RWPE1 (cell line): ENCODE measurements around the gene STIP1.
A peak's percentile ranks its signal among the peaks of the same experiment; 100 is the strongest.

ENCODE experiments used
- CTCF ChIA-PET: fragments of 350-600 bp; sonication (Branson Sonifier 250); formaldehyde crosslinking; extraction: SDS; loops from one replicate; lab custom pipeline; 2021; lab: Yijun Ruan, JAX
- POLR2A ChIA-PET: fragments of 400-600 bp; formaldehyde crosslinking; extraction: SDS; loops from one replicate; lab custom pipeline; 2020; ENCODE audit warnings: antibody characterized with exemption; ENCODE audit not compliant: low non-redundant PET; lab: Yijun Ruan, JAX
- DNase-seq: peaks from one replicate; pipeline ENCODE4 v3.0.0; 2012; ENCODE audit warnings: low spot score
- H3K27ac ChIP-seq: fragments of 450-650 bp; 2 replicates; pipeline ENCODE4 v1.5.1; 2017
- CTCF ChIP-seq: fragments of 450-650 bp; conservative IDR thresholded peaks from 2 replicates; pipeline ENCODE4 v1.5.1; 2017; ENCODE audit warnings: low read depth, mild to moderate bottlenecking

Gene STIP1

GRCh38 chr11:64186492-64187165 lies 658 bp downstream of the STIP1 start:
- no peak overlapping the region for H3K27ac ChIP-seq
- no peak for DNase-seq
- ChIA-PET CTCF (interaction anchor here (0.9 to 1.5 kb wide), 2 partner anchors 18 to 118 kb away, joined by 3 to 4 read pairs; no protein-coding TSS in a partner anchor), POLR2A (interaction anchor here (2.5 kb wide), 1 partner anchor 21 kb away, joined by 12 read pairs; the partner anchor contains the start of gene MACROD1)
- TF ChIP-seq CTCF: no peak

- TF ChIP-seq CTCF: no peak
- no peak for DNase-seq
- H3K27ac ChIP-seq: no peak overlapping the region; the same call in 1 of the 2 replicates
- CTCF ChIA-PET: no interaction called here
- POLR2A ChIA-PET: interaction anchor here (0.6 kb wide), 1 partner anchor 12 kb away, joined by 3 read pairs; no protein-coding TSS in a partner anchor
These were observed 6.5 kb downstream of the STIP1 start for GRCh38 chr11:64192434-64192833.

- H3K27ac ChIP-seq: no peak overlapping the region
- DNase-seq: no peak
- ChIA-PET POLR2A (no interaction called here), CTCF (no interaction called here)
- no peak for TF ChIP-seq CTCF
These were observed 10.7 kb downstream of the STIP1 start for GRCh38 chr11:64196626-64197025.

GRCh38 chr11:64198511-64198910 lies 12.5 kb downstream of the STIP1 start:
- CTCF ChIA-PET: interaction anchor here (0.5 kb wide), 1 partner anchor 66 kb away, joined by 3 read pairs; no protein-coding TSS in a partner anchor
- POLR2A ChIA-PET: no interaction called here

GRCh38 chr11:64201543-64201942 lies 15.6 kb downstream of the STIP1 start:
- DNase-seq: no peak
- H3K27ac ChIP-seq: no peak overlapping the region
- no peak for TF ChIP-seq CTCF
- ChIA-PET POLR2A (no interaction called here), CTCF (no interaction called here)

More at GRCh38 chr11:64198511-64198910, 12.5 kb downstream of the STIP1 start:
- H3K27ac ChIP-seq: no peak overlapping the region
- DNase-seq: no peak
- no peak for TF ChIP-seq CTCF

- no peak for TF ChIP-seq CTCF
- DNase-seq: no peak
- ChIA-PET POLR2A (no interaction called here), CTCF (interaction anchor here (0.6 to 0.8 kb wide), 2 partner anchors 98 to 1381 kb away, joined by 3 read pairs; no protein-coding TSS in a partner anchor)
- H3K27ac ChIP-seq: peak overlapping the region; percentile 60
These were observed 17.0 kb downstream of the STIP1 start for GRCh38 chr11:64202992-64203391.
